Gastroesophageal sphincter (tissue), 4 donors: ENCODE results near the gene LMO1. TPM values are rescaled to one million over a fixed set of nuclear protein-coding genes. Genes with fewer than 3 reads are reported as not detected.

Experiments used
- ATAC-seq: fragments of 150-250 bp; one replicate; pipeline ENCODE4 v1.9.1; 2016; ENCODE audit warnings: mild to moderate bottlenecking, moderate library complexity
- H3K27ac ChIP-seq, 4 donors: fragments of 200-600 bp; sonication (generic) in 3 of 4; 1 replicate in 3 of 4; 2 replicates in 1 of 4; pipeline ENCODE4 v1.5.1; 2016 to 2019
- H3K27me3 ChIP-seq: fragments of 200-600 bp; sonication (generic); one replicate; pipeline ENCODE4 v1.5.1; 2019
- H3K36me3 ChIP-seq, 2 donors: fragments of 200-600 bp; sonication (generic); one replicate each; pipeline ENCODE4 v1.5.1; 2019; ENCODE audit warnings: control low read depth in 1 of 2
- H3K4me1 ChIP-seq, 3 donors: fragments of 200-600 bp; sonication (generic); 1 replicate in 2 of 3; 2 replicates in 1 of 3; pipeline ENCODE4 v1.5.1; 2016 to 2019; ENCODE audit warnings: control low read depth in 2 of 3
- H3K4me3 ChIP-seq, 2 donors: fragments of 200-600 bp; sonication (generic); one replicate each; pipeline ENCODE4 v1.5.1; 2019; ENCODE audit warnings: mild to moderate bottlenecking in 1 of 2, moderate library complexity in 1 of 2
- H3K9me3 ChIP-seq, 3 donors: fragments of 200-600 bp; sonication (generic); one replicate each; pipeline ENCODE4 v1.5.1; 2017 to 2019; ENCODE audit warnings: control low read depth in 2 of 3
- CTCF ChIP-seq, 4 experiments: fragments of 200-600 bp in 2 of 4; fragments of 450-650 bp in 2 of 4; sonication (generic) in 1 of 4; IDR thresholded peaks; one replicate each; pipeline ENCODE4 v1.5.1; 2017 to 2019; ENCODE audit warnings: antibody characterized with exemption in 4 of 4, mild to moderate bottlenecking in 2 of 4, moderate library complexity in 2 of 4
- EP300 ChIP-seq: sonication (generic); formaldehyde crosslinking; IDR thresholded peaks from one replicate; pipeline ENCODE4 v1.6.1; 2017; ENCODE audit warnings: antibody characterized with exemption, mild to moderate bottlenecking
- POLR2A ChIP-seq, 2 donors: fragments of 450-650 bp; IDR thresholded peaks; one replicate each; pipeline ENCODE4 v1.6.1; 2017; ENCODE audit warnings: antibody characterized with exemption in 2 of 2, mild to moderate bottlenecking in 2 of 2, moderate library complexity in 1 of 2
- POLR2AphosphoS5 ChIP-seq: sonication (generic); formaldehyde crosslinking; IDR thresholded peaks from one replicate; pipeline ENCODE4 v1.6.1; 2017; ENCODE audit warnings: antibody characterized with exemption
- WGBS, 2 donors: methylation state at CpG; one replicate each; pipeline ENCODE4 v1.1.5; 2018; ENCODE audit warnings: low coverage in 1 of 2; 5-methylcytosine and 5-hydroxymethylcytosine counted together
- total RNA-seq, 4 donors: library from RNA; depleted of rRNA; stranded (reverse); fragments of >200 nt; gene quantifications; one replicate each; pipeline ENCODE4 v1.1.0, GENCODE V29; 2016

LMO1 gene
- total RNA-seq, 4 donors from 2014 or later = not detected

GRCh38 chr11:8213376-8213775 is 50.3 kb downstream of the LMO1 start:
- H3K4me1 ChIP-seq = no peaks in the 10 kb centered on the region
- H3K27ac ChIP-seq = no peak overlapping the region
- H3K27me3 ChIP-seq = peaks cover 12% of the 10 kb centered on the region
- ATAC-seq = no peak
- H3K9me3 ChIP-seq = no peaks in the 10 kb centered on the region
- TF ChIP-seq POLR2AphosphoS5 (no peak), CTCF (IDR thresholded peaks at IDR 0.05) (no peak), POLR2A (IDR thresholded peaks at IDR 0.05) (no peak), EP300 (no peak)
- H3K36me3 ChIP-seq = no peaks in the 10 kb centered on the region
- 62 to 80% methylated on average over 2 to 4 of the region's 4 CpGs for WGBS, 2 donors
- no peak overlapping the region for H3K4me3 ChIP-seq

DNA sequence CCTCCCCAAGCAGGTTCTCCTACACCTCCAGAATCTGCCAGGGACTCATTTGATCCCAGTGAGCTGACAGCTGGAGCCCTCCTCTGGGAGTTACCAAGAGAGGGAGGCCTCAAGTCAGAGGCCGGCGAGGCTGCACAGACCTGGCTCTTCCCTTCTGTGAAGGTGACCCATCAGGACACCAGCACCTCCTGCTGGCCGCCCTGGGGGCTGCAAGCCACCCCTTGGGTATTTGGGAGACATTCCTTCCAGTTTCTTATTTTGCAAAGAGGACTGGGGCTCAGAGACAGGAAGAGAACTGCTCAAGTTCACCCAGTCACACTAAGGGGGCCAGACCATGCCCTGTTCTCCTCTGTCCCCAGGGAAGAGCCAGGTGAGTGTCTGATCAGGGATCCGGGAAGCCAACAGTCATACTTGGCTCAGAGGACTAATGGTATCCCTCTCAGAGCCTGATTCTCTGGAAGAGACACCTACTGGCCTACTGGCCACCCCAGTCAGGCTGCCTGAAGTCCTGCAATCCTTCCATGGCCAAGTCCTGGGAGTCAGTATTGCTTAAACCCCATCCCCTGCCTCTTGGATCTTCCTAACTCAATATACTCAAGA is 54.4 kb downstream of the LMO1 start:
- Histone ChIP-seq H3K4me1 (no peaks in the 10 kb centered on the region), H3K27ac (no peak overlapping the region), H3K4me3 (no peak overlapping the region), H3K9me3 (no peaks in the 10 kb centered on the region), H3K27me3 (peaks cover 32% of the 10 kb centered on the region), H3K36me3 (no peaks in the 10 kb centered on the region)
- ATAC-seq = no peak
- TF ChIP-seq CTCF (IDR thresholded peaks at IDR 0.05) (peak in 1 of 4 experiments; percentile 42), POLR2A (IDR thresholded peaks at IDR 0.05) (no peak), POLR2AphosphoS5 (no peak)
- WGBS, 2 donors = 54% methylated on average over 3 of the region's 4 CpGs; no CpG with 5 or more reads in 1 of the 2 donors

DNA sequence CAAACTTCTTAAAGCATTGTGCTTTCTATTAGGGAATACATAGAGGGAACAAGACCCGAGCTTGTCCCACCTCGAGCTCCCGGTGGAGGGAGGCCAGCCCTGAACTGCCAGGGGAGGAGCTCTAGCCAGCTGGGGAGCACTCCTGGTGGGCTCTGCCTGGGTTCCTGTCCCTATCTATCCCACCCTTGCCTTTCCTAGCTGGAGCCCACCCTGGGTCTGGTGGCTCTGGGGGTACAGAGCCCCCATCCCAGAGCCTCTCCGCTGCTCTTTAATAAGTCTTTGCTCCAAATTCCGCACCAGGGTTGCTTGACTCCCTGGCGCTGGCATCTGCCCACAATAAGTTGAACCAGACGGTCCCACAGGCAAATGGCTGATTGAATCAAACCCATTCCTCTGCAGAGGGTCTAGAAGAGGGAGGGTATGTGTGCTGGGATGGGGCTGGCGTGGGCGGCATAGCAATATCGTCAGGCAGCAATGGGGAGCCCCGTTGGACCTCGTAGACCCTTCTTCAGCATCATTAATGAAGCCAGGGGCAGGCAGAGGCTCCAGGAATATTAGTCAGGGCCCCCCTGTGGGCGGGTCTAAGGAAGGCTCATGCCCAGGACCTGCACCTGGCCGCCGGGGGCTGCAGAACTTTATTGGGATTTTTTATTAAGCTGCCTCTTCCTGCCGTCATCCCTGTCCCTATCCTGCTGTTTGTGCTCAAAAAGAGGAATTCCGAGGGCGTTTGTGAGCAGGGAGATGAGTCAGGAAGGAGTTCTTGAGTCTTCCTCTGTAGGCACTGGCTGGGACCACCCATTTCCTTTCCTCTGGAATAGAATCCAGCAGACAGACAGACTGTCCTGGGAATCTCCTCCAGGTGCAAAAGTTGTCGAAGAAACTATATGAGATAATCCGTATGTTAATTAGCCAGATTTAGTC is 56.3 kb downstream of the LMO1 start:
- ATAC-seq = no peak
- H3K27me3 ChIP-seq = peaks cover 38% of the 10 kb centered on the region
- 32 to 35% methylated on average over 4 to 10 of the region's 20 CpGs for WGBS, 2 donors
- peak overlapping the region in 1 of 2 donors; percentile 4 for H3K4me3 ChIP-seq
- no peaks in the 10 kb centered on the region for H3K9me3 ChIP-seq
- no peaks in the 10 kb centered on the region for H3K36me3 ChIP-seq
- H3K4me1 ChIP-seq = no peaks in the 10 kb centered on the region
- H3K27ac ChIP-seq = peak overlapping the region in 3 of 4 donors; percentile 45 to 62 (median 51)
- TF ChIP-seq CTCF (IDR thresholded peaks at IDR 0.05) (no peak), POLR2AphosphoS5 (no peak), POLR2A (IDR thresholded peaks at IDR 0.05) (no peak), EP300 (no peak)

DNA sequence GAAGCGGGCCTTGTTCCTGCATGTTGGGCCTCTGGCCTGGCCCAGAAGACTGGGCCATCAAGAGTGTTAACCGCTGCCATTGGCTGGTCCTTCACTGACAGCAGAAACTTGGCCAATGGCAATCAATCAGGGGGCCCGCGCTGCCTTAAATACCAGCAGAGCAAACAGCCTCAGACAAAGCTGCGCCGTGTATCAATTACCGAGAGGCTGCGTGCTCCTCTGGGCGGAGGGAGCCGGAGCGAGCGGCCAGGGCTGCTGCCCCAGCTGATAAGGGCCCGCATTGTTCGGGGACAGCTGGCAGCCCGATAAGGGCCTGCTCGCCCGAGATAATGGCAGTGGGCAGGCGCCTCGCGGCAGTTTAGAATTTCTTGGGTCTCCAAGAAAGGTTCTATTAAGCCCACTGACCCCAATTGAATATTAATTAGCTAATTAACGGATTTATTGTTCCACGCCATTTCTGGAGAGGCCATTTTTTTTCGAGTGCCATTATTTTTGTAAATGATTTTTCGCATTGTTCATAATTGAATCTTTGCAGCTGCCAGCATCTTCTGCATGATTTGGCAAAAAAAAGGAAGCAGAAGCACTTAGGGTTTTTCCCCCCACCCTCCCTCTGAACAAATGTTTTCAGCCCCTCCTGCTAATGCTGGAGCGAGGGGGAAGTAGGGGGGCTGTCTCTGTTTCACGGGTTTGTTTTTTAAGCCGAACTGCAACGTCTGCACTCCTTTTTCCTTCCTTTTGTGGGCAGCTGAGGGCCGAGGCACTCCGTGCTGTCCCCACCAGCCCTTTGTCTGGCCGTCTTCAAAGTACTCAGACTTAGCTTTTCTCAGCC is 57.2 kb downstream of the LMO1 start:
- ATAC-seq = peak; percentile 48
- Histone ChIP-seq H3K27ac (peak overlapping the region in 3 of 4 donors; percentile 45 to 62 (median 51)), H3K4me1 (no peaks in the 10 kb centered on the region), H3K9me3 (no peaks in the 10 kb centered on the region), H3K36me3 (no peaks in the 10 kb centered on the region), H3K27me3 (peaks cover 38% of the 10 kb centered on the region), H3K4me3 (peak overlapping the region in 1 of 2 donors; percentile 4)
- 35 to 76% methylated on average over 11 to 17 of the region's 31 CpGs for WGBS, 2 donors
- TF ChIP-seq POLR2A (IDR thresholded peaks at IDR 0.05) (no peak), EP300 (no peak), POLR2AphosphoS5 (no peak), CTCF (IDR thresholded peaks at IDR 0.05) (no peak)
